HG03457 (cell line): Measurements from ENCODE around the gene KDM4C.

Experiments used
- ATAC-seq: cut with Tn5 transposase; IDR thresholded peaks from one replicate; pipeline ENCODE4 v1.9.1; 2021; ENCODE audit warnings: moderate number of reproducible peaks; ENCODE audit not compliant: unreplicated experiment

Gene KDM4C

DNA sequence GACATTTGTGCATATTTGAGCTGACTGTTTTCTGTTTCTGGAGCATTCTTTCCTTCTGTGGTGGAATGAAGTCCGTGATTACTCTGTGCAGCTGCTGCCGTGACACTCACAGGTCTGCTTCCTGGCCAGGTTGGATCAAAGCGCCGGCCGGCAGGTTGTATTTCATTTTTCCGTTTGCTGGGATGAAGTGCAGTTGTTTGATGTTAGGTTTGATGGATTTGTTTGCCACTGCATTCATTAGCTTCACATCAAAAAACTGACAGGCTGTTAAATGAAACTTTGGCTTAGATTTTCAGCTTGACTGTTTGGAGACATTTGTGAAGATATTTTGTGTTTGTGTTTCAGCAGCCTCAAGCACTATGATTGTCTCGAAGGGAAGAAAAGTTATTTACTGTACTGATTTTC, 140.1 kb downstream of the KDM4C start:
- no peak for ATAC-seq

DNA sequence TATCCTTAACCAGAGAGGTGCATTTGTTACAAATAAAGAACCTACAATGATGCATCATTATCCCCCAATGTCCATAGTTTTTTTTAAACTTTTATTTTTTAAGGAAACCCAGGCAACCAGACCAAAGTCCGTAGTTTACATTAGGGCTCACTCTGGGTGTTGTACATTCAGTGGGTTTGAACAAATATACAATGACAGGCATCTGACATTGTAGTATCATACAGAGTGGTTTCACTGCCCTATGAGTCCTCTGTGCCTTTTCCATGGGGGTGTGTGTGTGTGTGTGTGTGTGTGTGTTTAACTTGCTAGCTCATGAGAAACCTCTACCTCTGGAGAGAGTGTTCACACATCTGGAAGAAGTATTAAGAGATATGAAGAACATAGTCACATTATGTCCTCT, 141.5 kb downstream of the KDM4C start:
- ATAC-seq: no peak

DNA sequence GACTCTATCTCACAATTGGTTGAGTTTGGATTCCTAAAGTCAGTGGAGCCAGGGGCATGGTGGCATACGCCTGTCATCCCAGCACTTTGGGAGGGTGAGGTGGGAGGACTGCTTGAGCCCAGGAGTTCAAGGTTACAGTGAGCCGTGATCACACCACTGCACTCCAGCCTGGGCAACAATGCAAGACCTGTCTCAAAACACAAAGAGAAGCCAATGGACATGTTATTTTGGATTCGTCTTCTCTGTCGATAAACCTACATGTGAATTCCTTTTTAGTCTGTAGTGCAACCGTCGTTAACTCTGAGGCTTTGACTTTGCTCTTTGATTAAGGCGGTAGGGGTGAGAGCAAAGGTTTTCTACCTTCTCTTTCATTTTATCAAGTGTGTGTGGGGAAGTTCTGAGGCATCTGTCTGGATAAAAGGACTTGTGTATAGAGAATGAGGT, 142.7 kb downstream of the KDM4C start:
- ATAC-seq: no peak

DNA sequence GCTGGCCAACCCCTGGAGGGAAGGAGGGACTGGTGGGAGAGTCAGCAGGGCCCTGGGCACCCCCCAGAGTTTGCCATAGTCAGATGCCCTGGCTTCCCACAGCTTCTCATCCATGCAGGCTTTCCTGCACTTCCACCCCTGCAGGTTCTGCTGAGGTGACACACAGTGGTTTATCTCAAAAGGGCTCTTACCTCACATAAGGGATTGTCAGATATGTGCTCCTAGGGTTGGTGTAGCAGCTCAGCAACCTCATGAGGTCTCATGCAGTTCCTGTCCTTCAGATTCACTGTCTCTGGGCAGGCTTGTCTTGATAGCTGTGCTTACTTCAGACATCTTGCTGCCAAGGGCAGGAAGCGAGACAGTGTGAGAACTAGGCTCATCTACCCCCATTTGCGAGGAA, 143.4 kb downstream of the KDM4C start:
- ATAC-seq: no peak

DNA sequence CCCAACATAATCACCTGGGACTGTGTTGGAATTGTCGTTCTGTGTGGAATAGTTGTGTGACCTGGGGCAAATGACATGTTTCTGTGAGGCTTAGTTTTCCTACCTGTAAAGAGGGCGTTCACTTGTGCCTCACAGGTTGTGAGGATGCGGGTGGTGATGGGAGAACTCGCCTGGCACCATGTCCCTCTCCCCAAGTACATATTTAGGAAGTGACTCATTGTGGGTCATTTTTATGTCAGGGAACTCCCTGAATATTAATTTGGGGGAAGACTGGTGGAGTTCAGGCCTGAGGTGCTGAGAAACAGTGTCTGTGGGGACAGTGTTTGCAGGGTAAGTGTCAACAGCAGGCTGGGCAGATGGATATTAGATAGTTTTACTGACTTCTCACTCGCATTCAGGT, 144.7 kb downstream of the KDM4C start:
- ATAC-seq: no peak

DNA sequence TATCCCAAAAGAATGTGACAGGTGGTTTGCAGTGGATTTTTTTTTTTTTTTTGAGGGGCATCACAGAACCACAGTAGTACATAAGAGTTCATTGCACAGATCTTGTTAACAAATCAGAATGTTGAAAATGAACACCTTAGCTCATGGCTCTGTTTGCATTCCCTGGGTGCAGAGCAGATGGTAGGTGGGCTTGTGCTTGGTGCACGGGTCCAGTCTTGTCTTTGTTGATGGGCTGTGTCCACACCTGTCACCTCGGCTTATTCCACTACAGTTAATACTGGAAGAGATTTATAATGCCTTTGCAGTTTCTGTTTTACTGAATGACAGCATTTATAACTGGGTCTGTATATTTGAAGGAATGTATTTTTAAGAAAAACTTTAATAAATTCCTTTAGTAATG, 146.6 kb downstream of the KDM4C start:
- ATAC-seq: no peak

DNA sequence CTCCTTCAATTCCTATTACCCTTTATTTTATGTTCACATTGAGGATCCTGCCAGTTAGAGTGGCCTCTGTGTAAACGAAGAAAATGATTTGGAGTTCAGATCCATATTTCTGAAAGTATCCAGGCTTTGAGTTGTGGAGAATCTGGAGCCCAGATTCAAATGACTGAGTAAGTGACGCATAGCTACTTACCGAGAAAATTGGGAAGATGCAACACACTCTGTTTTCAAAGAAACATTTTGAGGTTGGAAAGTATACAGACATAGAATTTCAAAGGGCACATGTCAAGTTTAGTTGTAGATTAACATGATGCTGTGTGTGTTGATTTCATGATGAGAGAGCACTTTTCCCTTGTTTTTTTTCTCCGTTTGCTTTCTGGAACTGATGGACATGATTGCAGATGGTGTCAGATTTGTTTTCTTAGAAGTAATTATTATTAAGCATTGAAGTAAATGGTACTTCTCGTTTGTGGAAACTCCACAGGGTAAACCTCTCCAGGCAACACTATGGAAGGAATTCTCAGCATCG, 148.1 kb downstream of the KDM4C start:
- ATAC-seq: no peak

DNA sequence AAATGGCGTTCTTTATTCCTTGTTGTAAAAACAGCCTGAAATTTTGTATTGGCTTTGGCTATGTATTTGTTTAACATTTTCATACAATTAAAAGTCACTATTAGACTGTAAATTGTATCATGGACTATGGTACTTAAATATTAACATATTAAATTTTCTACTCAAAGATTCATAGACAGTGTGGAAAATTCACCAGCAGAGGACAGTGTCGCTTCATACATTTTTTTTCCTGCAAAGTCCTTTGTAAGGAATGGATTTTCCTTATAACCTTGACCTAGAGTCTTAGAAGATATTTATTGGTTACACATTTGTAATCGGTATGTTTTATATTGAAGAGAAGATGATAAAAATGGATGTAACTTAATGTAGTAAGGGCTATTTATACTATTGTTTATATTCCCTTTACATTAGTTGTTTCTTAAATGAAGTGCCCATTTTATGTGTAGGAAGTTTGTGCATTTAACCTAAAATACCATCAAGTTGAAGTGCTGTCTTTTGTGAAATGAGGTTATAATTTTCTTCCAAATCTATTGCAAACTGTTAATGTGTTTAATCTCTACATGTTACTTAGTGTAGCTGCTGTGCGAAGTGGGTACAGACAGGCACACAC, 150.1 kb downstream of the KDM4C start:
- ATAC-seq: no peak

DNA sequence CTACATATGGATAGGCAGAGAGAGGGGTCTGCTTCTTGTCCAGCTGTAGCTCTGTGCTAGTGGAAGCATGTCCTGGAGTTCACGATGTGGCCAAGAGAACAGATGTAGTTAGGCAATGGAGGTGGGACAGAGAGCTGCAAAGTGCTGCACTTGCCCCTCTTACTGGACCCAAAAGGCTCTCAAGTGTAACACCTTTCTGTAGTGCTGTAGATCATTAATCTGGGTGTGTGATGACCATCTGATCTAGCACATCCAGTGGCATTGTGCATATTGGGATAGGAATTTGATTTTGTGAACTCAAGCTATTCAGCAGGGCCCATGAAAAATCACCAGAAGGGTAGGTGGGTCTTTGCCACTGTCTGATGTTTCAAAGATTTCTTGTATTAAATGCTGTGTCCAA, 151.4 kb downstream of the KDM4C start:
- ATAC-seq: no peak

DNA sequence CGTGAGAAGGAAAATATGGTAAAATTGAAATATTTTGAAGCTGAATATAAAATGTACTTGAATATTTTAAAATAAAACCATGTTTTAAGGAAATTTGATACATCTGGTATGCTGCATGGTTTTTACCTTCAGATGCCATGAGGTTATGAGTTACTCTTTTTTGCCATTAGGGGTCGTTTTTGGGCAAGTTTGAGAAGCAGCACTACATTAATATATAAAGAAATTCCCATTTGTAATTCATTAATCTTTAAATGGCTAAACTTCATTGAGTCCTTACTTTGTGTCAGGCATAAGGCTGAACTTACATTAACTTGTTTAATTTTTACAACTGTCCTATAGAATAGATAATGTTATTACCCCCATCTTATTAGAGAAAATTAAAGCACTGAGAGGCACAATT, 152.3 kb downstream of the KDM4C start:
- no peak for ATAC-seq

DNA sequence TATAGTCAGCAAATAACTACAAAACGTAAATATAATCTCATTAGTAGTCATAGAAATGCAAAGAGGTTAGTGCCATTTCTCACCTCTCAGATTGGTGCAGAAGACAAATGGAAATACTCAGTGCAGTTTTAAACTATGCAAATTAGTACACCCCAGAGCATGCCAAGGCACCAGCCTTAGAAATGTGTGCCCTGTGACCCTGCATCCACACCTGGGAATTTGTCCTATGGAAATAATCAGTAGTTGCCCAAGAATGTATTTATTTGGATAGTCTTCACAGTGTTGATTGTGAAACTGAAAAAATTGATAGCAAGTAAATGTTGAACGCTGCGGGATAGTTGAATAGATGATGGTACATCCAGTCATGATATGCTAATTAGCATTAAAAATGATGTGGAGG, 152.7 kb downstream of the KDM4C start:
- ATAC-seq: no peak

DNA sequence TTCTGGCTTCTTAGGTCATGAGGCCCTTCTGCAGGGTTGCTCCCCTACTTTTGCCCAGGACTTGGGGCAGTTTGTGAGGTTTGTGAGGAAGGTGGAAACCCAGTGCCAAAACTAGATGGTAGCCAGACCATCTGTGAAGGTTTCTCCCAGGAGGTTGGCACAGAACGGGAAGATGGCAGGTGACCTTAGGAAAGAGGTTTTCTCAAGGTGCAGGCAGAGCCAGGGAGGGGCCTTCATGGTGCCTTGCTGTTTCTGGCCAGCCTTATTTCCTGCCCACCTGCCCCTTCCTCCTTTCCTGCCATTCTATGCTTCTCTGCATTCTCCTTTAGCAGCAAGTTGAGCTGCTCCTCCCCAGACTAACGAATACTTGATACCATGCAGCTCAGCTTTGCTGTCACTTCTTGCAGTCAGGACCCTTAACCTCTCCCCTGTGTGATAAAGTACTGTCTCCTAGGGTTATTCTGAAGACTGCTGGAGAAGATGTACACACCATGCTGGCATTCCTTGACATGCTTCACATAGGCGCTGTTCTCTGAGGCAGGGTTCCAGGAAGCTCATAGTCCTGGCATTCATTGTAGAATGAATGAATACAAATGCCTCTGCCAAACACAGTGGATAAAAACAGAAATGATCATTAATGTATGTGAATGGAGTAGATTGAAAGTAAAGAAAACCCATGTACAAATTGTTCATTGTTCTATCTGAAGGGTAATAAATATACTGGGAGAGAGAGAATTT, 154.3 kb downstream of the KDM4C start:
- no peak for ATAC-seq

DNA sequence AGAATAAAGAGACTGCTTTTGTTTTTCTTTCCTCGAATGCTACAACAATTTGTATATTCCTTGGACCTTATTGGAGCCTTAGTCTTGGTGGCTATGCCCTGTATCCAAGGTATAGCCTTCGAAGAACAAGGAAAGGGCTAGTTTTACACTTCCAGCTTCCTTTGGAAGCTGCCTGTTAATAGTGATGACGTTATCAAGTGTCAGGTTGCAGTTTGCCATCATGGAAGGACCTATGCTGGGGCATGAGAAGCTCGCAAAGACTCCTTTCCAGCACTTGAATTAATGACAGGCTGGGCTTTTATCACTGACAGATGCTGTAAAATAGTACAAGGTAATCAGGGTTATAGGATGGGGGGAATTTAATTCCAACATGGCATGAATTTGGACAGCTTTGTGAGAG, 157.9 kb downstream of the KDM4C start:
- no peak for ATAC-seq

DNA sequence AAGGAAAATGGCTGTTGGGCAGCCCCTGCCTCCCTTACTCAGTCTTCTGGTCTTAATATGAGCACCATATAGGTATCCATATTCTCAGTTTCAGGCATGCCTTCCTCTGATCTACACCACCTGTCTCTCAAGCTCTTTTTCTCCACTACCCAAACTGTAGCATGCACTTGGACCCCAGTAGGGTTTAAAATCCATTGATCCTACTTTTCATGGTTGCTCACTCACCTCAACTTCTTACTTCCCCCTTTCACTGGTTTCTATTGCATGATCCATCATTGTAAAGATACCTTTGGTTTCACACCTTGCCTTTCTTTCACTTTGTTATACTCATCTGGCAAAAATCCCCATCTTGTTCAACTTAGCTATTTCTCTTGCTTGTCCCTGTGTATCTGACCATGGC, 159.4 kb downstream of the KDM4C start:
- peak; percentile 92 for ATAC-seq

DNA sequence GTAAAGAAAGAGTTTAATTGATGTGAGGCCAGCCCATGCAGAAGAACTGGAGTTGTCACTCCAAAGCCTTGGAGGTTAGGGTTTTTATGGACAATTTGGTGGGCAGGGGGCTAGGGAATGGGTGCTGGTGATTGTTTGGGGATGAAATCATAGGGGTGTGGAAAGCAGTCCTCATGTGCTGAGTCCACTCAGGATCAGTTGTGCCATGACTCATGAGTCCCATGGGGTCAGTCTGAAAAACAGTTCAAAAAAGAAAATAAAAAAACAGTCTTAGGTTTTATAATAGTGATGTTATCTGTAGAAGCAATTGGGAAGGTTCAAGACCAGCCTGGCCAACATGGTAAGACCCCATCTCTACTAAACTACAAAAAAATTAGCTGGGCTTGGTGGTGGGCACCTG, 162.3 kb downstream of the KDM4C start:
- ATAC-seq: no peak

DNA sequence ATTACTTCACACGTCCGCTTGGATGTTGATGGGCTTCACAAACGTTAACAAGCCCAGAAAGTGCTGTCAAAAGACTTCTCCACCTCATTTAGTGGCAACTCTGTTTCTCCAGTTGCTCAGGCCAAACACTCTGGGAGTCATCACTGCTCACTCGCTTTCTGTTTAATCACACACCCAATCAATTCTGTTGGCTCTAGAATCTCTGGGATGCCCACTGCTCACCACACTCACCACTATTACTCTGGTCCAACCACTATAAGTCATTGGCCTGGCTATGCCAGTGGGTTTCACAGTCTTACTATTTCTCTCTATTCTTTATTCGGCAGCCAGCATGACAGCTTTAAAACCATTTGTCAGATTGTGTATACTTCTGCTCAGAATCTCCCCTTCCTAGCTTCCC, 163.5 kb downstream of the KDM4C start:
- no peak for ATAC-seq

DNA sequence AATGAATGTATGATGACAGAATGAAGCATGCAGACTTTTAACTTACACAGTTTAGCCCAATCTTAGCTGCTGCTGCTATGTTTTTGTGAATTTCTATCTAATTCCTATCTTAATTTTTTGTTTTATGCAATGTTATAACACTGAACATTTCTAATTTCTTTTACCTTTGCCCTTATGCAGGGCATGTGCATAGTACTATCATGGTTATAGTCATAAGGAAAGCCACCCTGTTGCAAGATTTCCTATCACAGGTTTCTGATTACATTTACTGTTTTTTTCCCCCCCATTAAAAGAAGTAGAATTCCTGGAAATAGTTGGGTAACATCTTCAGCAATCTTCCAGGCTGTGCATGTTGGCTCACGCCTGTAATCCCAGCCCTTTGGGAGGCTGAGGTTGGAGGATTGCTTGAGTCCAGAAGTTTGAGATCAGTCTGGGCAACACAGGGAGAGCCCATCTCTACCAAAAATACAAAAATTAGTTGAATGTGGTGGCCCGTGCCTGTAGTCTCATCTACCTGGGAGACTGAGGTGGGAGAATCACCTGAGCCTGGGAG, 164.4 kb downstream of the KDM4C start:
- no peak for ATAC-seq

DNA sequence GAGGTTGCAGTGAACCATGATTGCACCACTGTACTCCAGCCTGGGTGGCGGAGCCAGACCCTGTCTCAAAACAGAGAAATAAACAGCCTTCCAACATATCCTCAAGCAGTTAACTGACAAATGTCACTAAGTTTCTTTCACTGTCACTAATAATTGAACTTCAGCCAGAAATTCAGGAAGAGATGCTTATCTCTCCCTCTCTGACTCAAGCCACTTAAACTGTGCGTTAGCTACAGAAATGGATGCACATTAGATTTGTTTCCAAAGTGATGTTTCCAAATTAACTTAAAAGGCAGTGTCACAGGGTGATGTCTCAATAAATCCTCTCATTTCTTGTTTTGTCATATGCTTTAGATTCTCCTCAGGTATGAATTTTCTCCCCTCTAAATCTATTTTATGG, 164.9 kb downstream of the KDM4C start:
- no peak for ATAC-seq

DNA sequence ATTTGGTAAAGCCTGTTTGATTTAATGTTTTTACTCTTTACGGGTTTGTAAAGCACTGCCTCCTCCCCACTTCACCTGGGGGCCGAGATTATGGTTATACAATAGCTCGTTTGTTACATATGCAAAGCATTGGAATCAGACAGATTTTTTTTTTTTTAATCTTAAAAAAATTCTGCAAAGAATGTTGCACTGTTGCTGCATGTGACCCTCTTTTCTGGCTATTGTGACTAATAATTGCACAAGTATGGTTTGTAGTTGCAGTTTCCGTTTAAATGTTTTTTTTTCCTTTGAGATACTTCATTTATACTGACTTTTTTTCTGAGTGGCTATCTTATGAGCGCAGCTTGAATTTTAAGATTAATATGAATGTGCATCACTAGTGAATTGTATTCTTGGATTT, 165.3 kb downstream of the KDM4C start:
- no peak for ATAC-seq

DNA sequence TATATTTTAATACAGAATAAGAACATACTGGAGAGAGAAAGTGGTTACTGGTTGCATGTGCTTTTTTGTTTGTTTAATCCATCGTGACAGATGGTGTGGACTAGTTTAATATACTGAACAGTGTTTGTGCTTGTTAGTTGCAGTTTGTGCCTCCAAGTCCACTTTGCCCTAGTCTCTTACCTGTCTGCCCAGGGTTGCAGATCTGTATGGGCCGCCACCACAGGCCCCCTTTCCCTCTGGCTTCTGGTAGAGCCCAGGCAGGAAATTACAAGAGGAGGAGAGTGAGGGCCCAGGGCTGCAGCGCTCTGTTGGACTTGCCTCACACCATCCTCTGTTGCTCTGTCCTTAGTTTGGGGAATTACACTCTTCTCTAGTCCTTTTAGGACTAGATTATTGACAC, 166.4 kb downstream of the KDM4C start:
- ATAC-seq: no peak

DNA sequence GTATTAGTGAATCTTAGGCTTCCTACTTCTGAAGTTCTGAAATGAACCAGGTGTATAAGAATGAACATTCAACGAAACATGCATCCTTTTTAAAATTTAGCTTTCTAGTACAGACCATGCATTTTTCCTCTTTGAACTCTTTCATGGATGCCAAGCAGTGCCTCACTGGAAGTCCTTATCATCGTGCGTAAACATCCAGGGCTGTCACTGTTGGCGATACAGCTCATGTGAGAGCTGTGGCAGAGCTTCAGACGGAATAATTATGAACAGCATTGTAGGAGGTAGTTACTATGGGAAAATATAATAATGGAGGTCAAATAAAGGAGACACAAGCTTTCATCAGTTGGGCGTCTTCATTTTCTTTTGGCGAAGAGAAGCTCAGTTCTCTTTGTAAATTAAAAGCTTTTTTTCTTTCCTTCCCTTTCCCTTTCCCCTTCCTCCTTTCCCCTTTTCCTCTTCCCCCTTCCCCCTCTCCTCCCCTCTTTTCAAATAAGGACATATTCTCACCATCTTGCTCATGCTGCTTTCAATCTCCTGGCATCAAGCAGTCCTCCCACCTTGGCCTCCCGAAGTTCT, 167.3 kb downstream of the KDM4C start:
- ATAC-seq: no peak

DNA sequence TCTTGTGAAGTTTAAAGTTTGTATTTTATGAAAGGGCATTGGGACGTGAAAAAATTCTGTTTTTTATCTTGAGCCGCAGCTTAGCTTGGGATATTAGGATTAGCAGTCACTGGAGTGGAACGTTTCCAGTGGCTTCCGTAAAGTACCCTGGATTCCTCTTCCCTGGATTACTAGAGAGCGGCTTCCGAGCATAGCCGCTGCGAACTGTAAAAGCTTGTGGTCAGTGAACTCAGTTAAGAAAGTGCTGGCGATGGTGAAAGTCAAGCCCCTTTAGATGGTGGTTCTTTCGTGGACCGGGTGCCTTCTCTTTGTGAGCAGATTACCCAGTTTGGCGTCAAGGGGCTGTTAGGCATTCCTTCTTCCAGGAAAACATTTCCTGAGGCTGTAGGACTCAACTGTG, 168.1 kb downstream of the KDM4C start:
- ATAC-seq: no peak
